NCI-H2171 treated with DMSO at 0.1 percent for 48 hours (cell line): Measurements from ENCODE around the gene SKIL.

Experiments used
- DNase-seq: peaks from one replicate; lab custom pipeline; 2025; lab: John Stamatoyannopoulos, UW

SKIL gene

DNA sequence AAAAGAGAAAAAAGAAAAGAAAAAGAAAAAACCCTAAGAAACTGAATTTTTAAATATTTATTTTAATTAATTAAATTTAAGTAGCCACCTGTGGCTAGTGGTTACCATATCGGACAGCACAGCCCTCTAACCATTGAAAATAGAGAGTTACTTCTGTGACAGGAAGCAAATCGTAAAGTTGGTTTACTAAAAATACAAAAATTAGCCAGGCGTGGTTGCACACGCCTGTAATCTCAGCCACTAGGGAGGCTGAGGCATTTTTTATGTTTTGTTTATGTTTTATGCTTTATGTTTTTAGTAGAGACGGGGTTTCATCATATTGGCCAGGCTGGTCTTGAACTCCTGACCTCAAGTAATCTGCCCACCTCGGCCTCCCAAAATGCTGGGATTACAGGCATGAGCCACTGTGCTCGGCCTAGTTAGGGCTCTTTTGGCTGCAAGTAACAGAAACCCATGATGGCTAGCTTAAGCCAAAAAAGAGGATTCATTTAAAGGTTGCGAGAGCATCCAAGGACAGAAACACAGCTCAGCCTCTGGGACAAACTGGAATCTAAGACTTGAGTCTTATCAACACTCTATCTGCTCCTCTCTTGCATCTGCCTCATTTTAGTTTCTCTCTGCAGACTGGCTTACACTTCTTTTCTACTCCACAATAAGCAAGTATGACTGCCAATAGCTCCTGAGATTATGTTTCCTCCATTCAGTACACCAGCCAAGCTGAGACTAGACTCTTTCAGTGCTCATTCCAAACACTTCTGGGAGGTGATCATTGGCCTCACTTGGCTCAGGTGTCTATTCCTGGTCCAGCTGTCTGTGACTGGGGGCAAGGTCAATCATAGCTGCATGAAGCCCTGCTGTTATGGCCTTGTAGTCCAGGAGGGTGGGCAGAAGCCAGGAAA, 6.8 kb upstream of the SKIL start:
- no peak for DNase-seq

DNA sequence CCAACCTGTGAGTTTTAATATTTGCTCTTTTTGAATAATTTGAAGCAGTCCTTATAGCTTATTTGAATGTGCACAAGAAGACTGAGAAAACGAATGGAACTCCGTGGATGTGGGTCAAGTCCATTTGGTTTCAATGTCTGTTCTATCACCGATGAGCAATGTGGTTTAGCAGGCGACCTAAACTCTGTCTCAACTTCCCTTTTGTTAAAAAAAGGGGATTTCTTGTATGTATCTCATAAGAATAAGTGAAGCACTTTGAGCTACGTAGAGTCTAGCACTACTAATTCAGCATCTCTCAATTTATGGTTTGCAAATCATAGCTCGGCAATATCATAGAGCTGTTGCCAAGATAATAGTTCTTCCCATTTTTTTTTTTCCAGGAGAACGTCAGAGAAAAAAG, 4.6 kb upstream of the SKIL start:
- no peak for DNase-seq

DNA sequence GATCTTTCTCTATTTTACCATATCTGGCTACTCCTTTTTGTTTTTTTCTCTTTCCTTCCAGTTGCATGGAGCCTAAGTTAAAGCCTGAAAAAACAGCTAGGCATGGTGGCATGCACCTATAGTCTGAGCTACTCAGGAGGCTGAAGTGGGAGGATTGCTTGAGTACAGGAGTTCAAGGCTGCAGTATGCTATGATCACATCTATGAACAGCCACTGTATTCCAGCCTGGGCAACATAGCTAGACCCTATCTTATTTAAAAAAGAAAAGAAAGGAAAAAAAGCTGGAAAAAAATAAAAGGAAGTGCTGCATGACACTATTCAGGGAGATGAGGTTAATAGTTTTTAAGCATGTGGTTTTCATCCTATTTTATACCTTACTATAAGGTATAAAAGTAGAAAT, 4.0 kb upstream of the SKIL start:
- no peak for DNase-seq

- DNase-seq, result no peak
Observed at GRCh38 chr3:170354760-170355159, 2.8 kb upstream of the SKIL start.

- peak; percentile 87 for DNase-seq
Observed at GRCh38 chr3:170355738-170356595, 1.5 kb upstream of the SKIL start.

GRCh38 chr3:170356596-170357175, 829 bp upstream of the SKIL start:
- DNase-seq, result peak; percentile 81

DNA sequence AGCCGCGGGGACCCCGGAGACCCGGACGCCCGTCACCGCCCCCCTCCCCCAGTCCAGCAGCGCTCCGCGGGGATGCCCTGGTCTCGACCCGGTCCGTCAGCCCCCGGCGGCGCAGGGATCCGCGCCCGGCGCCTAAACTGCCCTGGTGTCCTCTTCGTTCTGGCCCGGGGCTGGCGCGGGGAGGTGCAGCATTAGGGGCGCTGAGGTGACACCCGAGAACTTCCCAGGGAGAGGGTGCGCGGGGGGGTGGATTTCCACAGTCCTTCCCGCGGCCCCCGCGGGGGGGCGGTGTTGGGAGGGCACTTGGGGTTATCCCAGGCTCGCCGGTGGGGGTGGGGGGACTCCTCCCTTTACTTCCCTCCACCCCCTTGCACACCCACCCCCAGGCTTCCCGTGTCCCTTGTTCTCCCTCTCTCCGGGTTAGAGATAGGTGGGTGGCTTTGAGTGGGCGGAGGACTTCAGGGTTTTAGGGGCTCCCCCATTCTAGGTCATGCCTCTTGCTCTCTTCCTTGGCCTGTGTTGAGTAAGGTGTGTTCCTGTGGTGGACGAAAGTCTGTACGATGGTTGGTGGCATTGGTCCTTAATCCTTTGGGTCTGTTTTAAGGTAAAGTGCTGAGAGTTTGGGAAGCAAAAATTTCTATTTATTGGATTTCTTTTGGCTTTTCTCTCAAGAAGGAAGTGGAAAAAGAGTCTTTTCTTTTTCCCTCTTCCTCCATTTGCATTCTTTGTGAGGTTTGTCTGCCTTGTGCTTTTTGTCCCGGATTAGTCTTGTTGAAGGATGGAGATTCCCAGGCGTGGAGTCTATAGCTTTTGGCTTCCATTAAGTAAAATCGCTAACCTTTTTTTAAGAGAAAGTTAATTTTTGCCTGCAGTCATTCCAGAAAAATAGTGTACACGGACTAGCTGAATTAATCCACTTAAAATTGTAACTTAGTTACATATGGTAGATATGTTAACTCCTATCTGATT, 811 bp downstream of the SKIL start:
- DNase-seq, result peak; percentile 52

DNA sequence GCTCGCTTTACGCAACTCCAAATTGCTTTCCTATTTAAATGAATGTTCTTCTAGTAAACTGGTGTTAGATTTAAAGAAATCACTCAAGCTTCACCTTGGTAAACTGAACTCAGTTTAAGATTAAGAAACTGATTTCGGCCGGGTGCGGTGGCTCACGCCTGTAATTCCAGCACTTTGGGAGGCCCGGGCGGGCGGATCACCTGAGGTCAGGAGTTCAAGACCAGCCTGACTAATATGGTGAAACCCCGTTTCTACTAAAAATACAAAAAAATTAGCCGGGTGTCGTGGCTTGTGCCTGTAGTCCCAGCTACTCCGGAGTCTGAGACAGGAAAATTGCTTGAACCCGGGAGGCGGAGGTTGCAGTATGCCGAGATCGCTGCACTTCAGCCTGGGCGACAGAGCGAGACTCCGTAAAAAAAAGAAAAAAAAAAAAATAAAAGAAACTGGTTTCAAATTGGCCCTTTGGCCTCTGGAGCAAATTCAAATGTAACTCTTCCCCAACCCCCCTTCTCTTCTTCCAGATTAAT, 1.7 kb downstream of the SKIL start:
- no peak for DNase-seq

GRCh38 chr3:170360466-170360865, 3.0 kb downstream of the SKIL start:
- no peak for DNase-seq

GRCh38 chr3:170360916-170361315, 3.4 kb downstream of the SKIL start:
- no peak for DNase-seq

DNA sequence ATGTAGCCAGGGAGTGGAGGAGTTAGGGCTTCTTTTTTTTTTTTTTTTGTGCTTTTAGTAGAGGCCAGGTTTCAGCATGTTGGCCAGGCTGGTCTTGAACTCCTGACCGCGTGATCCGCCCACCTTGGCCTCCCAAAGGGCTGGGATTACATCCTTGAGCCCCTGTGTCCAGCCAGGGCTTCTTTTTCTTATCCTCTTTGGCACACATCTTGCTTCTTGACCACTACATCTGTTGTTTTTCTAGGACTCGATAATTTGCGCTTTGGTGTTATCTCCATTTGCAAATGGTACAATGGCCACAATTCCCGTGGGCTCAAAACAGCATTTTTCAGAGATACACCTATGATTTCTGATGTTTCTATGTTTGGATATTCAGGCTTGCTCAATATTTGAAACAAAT, 4.2 kb downstream of the SKIL start:
- no peak for DNase-seq

DNA sequence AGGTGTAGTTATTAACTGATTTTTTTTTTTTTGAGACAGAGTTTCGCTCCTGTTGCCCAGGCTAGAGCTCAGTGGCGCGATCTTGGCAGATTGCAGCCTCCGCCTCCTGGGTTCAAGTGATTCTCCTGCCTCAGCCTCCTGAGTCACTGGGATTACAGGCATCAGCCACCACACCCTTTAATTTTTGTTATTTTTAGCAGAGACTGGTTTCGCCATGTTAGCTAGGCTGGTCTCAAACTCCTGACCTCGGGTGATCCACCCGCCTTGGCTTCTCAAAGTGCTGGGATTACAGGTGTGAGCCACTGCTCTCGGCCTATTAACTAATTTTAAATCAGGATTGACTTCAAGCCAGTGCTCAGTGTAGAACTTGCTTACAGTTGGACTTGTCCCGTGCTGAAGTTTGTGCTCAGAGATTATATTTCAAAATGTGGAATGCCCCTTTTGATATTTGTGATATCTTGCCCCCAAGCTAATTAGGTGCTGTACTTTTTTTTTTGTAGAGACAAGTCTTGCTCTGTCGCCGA, 6.0 kb downstream of the SKIL start:
- no peak for DNase-seq

- DNase-seq, result no peak
Observed at GRCh38 chr3:170364965-170365364, 7.5 kb downstream of the SKIL start.

GRCh38 chr3:170367797-170368196, 10.3 kb downstream of the SKIL start:
- DNase-seq, result no peak

DNA sequence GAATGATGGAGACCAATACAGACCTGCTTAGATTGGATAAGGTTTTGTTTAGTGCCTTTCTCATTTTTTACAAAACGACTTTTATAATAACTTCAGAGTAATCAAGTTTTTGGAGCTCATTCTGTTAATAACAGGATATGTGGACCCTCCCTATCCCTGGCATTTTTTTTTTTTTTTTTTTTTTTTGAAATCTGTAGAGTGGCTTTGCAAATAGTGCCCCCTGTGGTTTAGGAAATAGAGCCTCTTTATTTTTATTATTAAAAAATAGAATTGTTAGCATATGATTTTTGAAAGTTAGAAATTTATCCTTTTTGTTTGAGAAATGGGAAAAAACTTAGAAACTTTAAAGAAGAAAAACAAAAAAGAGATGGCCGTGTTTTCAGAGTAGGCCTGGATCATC, 11.4 kb downstream of the SKIL start:
- DNase-seq, result no peak

DNA sequence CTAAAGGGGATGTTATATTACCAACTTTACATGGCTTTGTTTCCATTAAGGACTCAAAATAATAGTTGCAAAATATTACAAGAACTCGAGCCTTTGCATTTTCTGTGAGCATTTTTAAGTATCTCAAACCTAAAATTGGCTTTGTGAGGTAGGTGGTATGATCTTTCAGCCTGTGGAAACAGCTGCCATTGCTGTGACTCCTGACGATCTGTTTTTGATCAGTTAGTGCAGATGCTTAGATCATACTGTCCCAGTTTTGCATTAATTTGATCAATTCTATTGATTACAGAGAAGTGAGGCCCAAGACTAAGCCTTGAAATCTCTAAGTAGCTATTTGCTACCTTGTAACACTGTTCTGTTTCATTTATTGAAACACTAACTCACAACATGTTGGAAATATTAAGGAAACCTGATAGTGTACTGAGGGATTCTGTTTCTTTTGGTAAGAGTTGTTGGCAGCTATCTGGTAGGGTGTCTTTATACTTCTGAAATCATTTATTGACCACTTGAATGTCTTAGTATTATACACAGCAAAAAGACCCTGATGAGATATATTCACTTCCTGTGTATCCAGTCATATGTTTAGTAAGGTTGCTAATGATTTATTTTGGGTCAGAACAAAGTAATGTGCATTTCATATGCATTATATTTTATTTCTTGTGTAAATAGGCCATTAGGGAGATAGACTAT, 14.8 kb downstream of the SKIL start:
- peak; percentile 71 for DNase-seq

- no peak for DNase-seq
Observed at GRCh38 chr3:170383567-170383966, 26.1 kb downstream of the SKIL start.

GRCh38 chr3:170386468-170386867, 29.0 kb downstream of the SKIL start:
- no peak for DNase-seq

- DNase-seq, result no peak
Observed at GRCh38 chr3:170387950-170388349, 30.4 kb downstream of the SKIL start.

- DNase-seq, result no peak
Observed at GRCh38 chr3:170391108-170391507, 33.6 kb downstream of the SKIL start.
